Lung (tissue), 12 donors: Measurements from ENCODE around the gene GALNS. TPM values are rescaled to one million over a fixed set of nuclear protein-coding genes. Genes with fewer than 3 reads are reported as not detected.

ENCODE experiments used
- ATAC-seq: fragments of 200-7000 bp; cut with Tn5 transposase; one replicate; pipeline ENCODE4 v1.9.1; 2020; ENCODE audit warnings: moderate number of reproducible peaks; ENCODE audit not compliant: insufficient read depth, low FRiP score
- DNase-seq, 3 donors: peaks; one replicate each; pipeline ENCODE4 v3.0.0-alpha.2; 2013 to 2017
- H3K27ac ChIP-seq, 2 donors: one replicate each; pipeline ENCODE4 v1.5.1; 2013; ENCODE audit warnings: mild to moderate bottlenecking in 2 of 2, moderate library complexity in 2 of 2, control low read depth in 1 of 2, inconsistent platforms in 1 of 2, low read depth in 1 of 2, low read length in 1 of 2
- H3K27me3 ChIP-seq, 3 donors: one replicate each; pipeline ENCODE4 v1.5.1; 2013; ENCODE audit warnings: low read length in 2 of 3; ENCODE audit not compliant: control insufficient read depth in 3 of 3, insufficient read depth in 3 of 3
- H3K36me3 ChIP-seq, 4 donors: one replicate each; pipeline ENCODE4 v1.5.1; 2013; ENCODE audit warnings: low read length in 4 of 4, mild to moderate bottlenecking in 1 of 4, moderate library complexity in 1 of 4; ENCODE audit not compliant: control insufficient read depth in 4 of 4, insufficient read depth in 4 of 4
- H3K4me1 ChIP-seq, 5 donors: one replicate each; pipeline ENCODE4 v1.5.1; 2013; ENCODE audit warnings: low read length in 5 of 5, mild to moderate bottlenecking in 2 of 5, moderate library complexity in 1 of 5; ENCODE audit not compliant: control insufficient read depth in 5 of 5, insufficient read depth in 5 of 5
- H3K4me3 ChIP-seq: one replicate; pipeline ENCODE4 v1.5.1; 2013; ENCODE audit warnings: mild to moderate bottlenecking, control low read depth, moderate library complexity
- H3K9ac ChIP-seq, 2 donors: one replicate each; pipeline ENCODE4 v1.5.1; 2013; ENCODE audit warnings: low read length in 2 of 2, control low read depth in 1 of 2; ENCODE audit not compliant: insufficient read depth in 1 of 2
- H3K9me3 ChIP-seq, 4 donors: one replicate each; pipeline ENCODE4 v1.5.1; 2013; ENCODE audit warnings: low read length in 3 of 4, mild to moderate bottlenecking in 1 of 4, moderate library complexity in 1 of 4; ENCODE audit not compliant: control insufficient read depth in 4 of 4, insufficient read depth in 3 of 4
- WGBS, 2 donors: extraction: QIAGEN DNeasy Blood & Tissue Kit; methylation state at CpG; one replicate each; pipeline ENCODE4 v1.1.7; 2013; 5-methylcytosine and 5-hydroxymethylcytosine counted together
- polyA plus RNA-seq, 2 donors: library from polyadenylated mRNA; stranded (reverse); fragments of 200-250 nt; gene quantifications; one replicate each; pipeline ENCODE4 v1.2.1, GENCODE V29; 2013
- total RNA-seq, 2 donors: library from RNA; depleted of rRNA in 1 of 2; stranded (reverse); fragments of >200 nt in 1 of 2; gene quantifications; one replicate each; pipeline ENCODE4 v1.2.1, GENCODE V29; 2014 to 2021
- TF ChIP-seq, protein P1 (sequence below): IDR thresholded peaks from 2 replicates; pipeline ENCODE4 v1.5.1; 2012; ENCODE audit warnings: mild to moderate bottlenecking; ENCODE audit errors: control extremely low read depth, extremely low read depth
- donor health status: control.
- donor health status: control.
- donor health status: Bipolar disorder and iron deficiency.
- donor health status: healthy.
- donor health status: DM: yes; HTN: yes; CAD: no.

GALNS gene
- total and polyA plus RNA-seq, 4 donors = 21.4 to 61.9 (median 30.3) TPM

DNA sequence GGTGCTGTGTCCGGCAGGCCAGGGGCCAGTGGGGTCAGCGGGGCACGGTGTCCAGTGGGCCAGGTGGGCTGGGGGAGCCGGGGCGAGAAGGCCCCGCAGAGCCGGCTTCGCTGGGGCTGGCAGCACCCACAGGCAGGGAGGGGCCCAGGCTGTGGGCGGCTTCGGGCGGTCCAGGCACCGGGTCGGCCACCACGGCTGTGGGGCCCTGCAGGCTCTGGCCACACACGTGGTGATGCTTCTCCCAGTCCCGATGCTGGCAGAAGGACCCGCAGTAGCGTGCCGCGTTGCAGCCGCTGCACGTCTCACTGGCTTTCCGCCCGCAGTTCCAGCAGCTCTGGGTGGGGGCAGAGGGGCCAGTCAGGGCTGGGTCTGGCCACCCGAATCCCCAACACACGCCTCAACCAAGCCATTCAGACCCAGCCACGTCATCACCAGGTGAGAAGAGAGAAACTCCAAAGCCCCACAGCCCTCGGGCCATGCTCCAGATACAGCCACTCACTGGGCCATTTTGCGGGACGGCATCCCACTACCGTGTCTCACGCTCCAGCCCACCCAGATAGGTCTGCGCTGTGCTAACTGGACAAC is 20.3 kb upstream of the GALNS start:
- DNase-seq = no peak
- no peak overlapping the region for H3K27ac ChIP-seq
- ATAC-seq = no peak
- H3K27me3 ChIP-seq = peaks cover 0 to 6% (median 3%) of the 10 kb centered on the region in 3 donors
- H3K36me3 ChIP-seq = peaks cover 0 to 12% (median 0%) of the 10 kb centered on the region in 4 donors
- no peak overlapping the region for H3K4me3 ChIP-seq
- WGBS, 2 donors = 91 to 94% methylated on average over 33 of the region's 33 CpGs
- no peak overlapping the region for H3K9ac ChIP-seq
- H3K4me1 ChIP-seq = peaks cover 0 to 15% (median 3%) of the 10 kb centered on the region in 5 donors
- peaks cover 0 to 5% (median 0%) of the 10 kb centered on the region in 4 donors for H3K9me3 ChIP-seq
- TF ChIP-seq, protein P1, sequence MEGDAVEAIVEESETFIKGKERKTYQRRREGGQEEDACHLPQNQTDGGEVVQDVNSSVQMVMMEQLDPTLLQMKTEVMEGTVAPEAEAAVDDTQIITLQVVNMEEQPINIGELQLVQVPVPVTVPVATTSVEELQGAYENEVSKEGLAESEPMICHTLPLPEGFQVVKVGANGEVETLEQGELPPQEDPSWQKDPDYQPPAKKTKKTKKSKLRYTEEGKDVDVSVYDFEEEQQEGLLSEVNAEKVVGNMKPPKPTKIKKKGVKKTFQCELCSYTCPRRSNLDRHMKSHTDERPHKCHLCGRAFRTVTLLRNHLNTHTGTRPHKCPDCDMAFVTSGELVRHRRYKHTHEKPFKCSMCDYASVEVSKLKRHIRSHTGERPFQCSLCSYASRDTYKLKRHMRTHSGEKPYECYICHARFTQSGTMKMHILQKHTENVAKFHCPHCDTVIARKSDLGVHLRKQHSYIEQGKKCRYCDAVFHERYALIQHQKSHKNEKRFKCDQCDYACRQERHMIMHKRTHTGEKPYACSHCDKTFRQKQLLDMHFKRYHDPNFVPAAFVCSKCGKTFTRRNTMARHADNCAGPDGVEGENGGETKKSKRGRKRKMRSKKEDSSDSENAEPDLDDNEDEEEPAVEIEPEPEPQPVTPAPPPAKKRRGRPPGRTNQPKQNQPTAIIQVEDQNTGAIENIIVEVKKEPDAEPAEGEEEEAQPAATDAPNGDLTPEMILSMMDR = no peak

DNA sequence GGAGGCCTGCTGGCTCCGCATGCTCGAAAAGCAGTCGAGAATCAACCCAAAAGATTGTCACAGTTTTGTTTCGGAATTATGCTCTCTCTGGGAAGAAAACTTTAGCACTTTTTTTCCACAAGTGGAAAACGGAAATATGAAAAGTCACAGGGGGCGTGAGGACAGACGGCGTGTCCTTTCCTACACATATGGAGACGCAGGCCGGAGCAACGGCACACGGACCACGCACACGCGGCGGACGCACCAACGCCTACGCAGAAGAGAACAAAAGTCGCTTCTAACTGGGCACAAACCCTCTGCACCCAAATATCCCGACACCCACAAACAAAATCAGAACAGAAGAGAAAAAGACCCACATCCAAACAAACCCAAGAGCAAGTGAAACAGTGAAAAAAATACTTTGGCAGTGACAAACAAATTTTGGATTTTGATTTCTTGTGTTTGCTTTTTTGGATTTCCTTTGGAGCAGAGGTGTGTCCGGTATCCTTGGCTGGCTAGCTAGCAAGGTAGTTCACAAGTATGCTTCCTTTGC is 19.0 kb upstream of the GALNS start:
- WGBS, 2 donors = 93 to 95% methylated on average over 22 of the region's 22 CpGs
- Histone ChIP-seq H3K4me1 (peaks cover 0 to 7% (median 1%) of the 10 kb centered on the region in 5 donors), H3K9me3 (peaks cover 0 to 5% (median 0%) of the 10 kb centered on the region in 4 donors), H3K36me3 (peaks cover 0 to 12% (median 0%) of the 10 kb centered on the region in 4 donors), H3K27me3 (peaks cover 3% of the 10 kb centered on the region in 3 donors), H3K4me3 (no peak overlapping the region), H3K27ac (no peak overlapping the region), H3K9ac (no peak overlapping the region)
- no peak for DNase-seq
- no peak for ATAC-seq
- TF ChIP-seq, protein P1 = no peak

DNA sequence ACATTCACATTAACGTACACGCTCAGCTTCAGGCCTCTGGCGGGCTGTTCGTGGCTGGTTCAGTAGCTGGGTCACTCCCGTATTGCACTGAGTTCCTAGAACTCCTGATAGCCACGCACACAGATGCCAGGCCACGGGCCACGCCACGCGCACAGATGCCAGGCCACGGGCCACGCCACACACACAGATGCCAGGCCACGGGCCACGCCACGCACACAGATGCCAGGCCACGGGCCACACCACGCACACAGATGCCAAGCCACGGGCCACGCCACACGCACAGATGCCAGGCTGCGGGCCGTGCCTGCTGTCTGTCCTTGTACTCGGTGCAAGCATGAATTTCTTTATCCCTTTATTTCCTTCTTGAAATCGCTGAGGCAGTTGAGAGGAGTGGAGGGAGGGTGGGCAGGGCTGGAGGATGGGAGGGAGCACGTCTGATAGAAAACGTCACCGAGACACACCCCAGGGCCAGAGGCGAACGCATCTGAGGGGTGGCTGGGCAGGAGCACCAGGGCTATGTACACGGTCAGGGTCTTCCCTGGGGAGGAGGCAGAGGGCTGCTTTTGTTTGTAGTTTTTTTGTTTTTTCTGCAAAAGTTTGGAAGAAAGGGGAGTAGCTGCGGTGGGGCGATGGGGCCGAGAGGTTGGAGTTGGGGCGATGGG is 18.3 kb upstream of the GALNS start:
- TF ChIP-seq, protein P1 = no peak
- H3K27me3 ChIP-seq = peaks cover 0 to 3% (median 0%) of the 10 kb centered on the region in 3 donors
- no peak overlapping the region for H3K9ac ChIP-seq
- DNase-seq (no peak), ATAC-seq (no peak)
- WGBS, 2 donors = 92 to 93% methylated on average over 34 of the region's 34 CpGs
- no peak overlapping the region for H3K4me3 ChIP-seq
- H3K27ac ChIP-seq = no peak overlapping the region
- H3K4me1 ChIP-seq = peaks cover 0 to 1% (median 0%) of the 10 kb centered on the region in 5 donors
- peaks cover 0 to 12% (median 0%) of the 10 kb centered on the region in 4 donors for H3K36me3 ChIP-seq
- H3K9me3 ChIP-seq = peaks cover 0 to 5% (median 0%) of the 10 kb centered on the region in 4 donors
